Dermis microvascular lymphatic vessel endothelial cell (primary cell): ENCODE measurements around the gene CYP2E1. TPM values are rescaled to one million over a fixed set of nuclear protein-coding genes. Genes with fewer than 3 reads are reported as not detected.
"Not testable (repeated sequence)": the region's sequence is repeated elsewhere in the genome, so short reads cannot be mapped to it uniquely, and the experiment has no call there.

Experiments used
- DNase-seq, 2 donors: peaks; one replicate each; pipeline versions ENCODE4 v3.0.0 to v3.0.0-alpha.2; 2010; ENCODE audit warnings: low read depth in 2 of 2
- total RNA-seq: library from RNA; depleted of rRNA; stranded (reverse); fragments of >200 nt; gene quantifications from 2 replicates; pipeline ENCODE4 v1.2.1, GENCODE V29; 2014

The CYP2E1 gene
- total RNA-seq, 1 donor from 2014 or later = not detected

DNA sequence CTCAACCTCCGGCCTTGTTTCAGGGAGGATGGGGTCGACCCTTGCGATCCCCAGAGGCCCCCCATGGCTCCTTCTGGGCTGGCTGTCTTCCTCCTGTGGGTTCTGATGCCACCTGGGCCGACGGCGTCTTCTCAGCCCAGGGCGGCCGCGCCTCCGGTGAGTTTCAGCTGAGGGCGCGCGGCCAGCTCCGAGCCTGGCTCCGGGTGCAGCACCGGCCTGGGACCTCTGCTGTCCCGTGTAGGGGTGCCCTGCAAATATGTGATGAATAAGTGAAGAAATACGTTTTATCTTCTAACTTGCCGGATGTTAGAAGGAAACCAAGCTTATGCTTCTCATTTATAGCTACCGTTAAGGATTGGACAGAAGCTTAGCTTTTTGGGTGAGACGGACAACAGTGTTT lies 42.6 kb downstream of the CYP2E1 start:
- not testable (repeated sequence) for DNase-seq

DNA sequence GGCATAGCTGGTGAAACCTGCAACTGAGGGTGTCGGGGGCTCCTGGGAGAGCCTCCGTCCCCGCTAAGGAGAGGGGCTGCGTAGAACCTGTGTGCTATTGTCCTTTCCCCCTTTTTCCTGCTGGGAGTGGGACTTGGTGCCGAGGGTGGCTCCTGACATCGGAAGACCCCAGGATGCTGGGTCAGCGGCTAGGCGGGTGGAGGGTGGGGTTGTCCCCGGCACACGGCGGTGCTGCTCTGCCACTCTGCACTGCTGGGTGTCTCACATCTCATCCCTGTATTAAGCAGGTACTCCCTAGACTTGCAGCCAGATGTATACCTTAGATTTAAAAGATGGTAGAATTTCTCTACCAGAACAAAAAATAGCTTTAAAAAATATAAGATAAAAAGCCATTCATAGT lies 44.9 kb downstream of the CYP2E1 start:
- not testable (repeated sequence) for DNase-seq

DNA sequence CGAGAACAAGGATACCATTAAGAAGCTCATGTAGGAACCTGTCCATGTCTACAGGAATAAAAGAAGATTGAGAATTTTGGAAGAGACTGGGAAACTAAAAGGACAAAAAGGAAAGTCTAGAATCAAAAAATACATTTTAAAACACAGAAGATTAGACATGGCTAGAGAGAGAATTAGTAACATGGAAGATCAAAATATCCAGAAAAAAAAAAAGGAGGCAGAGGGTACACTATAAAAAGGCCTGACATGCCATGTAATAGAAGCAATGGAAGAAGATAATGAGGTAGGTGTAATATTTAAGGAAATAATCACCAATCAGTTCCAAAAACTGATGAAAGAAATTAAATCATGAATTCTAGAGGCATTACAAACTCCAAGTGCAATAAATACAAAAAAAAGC lies 46.3 kb downstream of the CYP2E1 start:
- DNase-seq = not testable (repeated sequence)

DNA sequence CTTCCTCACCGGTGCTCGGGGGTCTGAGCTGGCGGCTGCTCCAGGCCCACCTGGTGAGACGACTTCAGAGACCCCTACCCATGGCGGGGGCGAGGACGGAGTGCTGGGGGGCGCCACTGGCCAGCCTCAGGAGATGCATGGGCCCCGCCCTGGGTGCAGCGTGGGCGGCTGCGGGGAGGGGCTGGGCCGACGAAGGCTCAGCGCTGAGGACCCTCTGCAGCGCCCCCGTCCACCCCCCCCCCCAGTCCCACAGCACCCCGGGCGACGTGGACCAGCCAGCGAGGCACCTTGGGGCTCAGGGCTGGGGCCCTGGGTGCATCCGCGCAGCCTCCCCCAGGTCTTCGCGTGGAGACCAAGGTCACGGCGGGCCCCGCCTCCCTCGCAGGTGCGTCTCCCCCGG lies 49.9 kb downstream of the CYP2E1 start:
- not testable (repeated sequence) for DNase-seq

Other genes with a start within 250 kb of the CYP2E1 start
- gene TUBGCP2, start 218.5 kb upstream of the CYP2E1 start, total RNA-seq = 29.5 and 44.8 TPM in 2 replicates
- 21.5 and 23.7 TPM in 2 replicates for gene ZNF511, start 218.4 kb upstream of the CYP2E1 start, total RNA-seq
- not detected in 2 replicates for gene CALY, start 190.5 kb upstream of the CYP2E1 start, total RNA-seq
- gene PRAP1, start 180.0 kb upstream of the CYP2E1 start, total RNA-seq = not detected in 2 replicates
- gene FUOM, start 169.3 kb upstream of the CYP2E1 start, total RNA-seq = 23.4 and 24.0 TPM in 2 replicates
- 72.3 and 75.7 TPM in 2 replicates for gene ECHS1, start 154.0 kb upstream of the CYP2E1 start, total RNA-seq
- gene PAOX, start 148.1 kb upstream of the CYP2E1 start, total RNA-seq = 3.1 and 6.6 TPM in 2 replicates
- 37.1 and 43.2 TPM in 2 replicates for gene MTG1, start 133.2 kb upstream of the CYP2E1 start, total RNA-seq
- gene SPRN, start 102.7 kb upstream of the CYP2E1 start, total RNA-seq = not detected in 2 replicates
- 0.26 and 0.76 TPM in 2 replicates for gene SCART1, start 73.4 kb upstream of the CYP2E1 start, total RNA-seq
- under 0.01 TPM in 1 of 2 replicates, not detected in the other for gene SYCE1, start 38.2 kb downstream of the CYP2E1 start, total RNA-seq
- gene FRG2B, start 99.4 kb downstream of the CYP2E1 start, total RNA-seq = not detected in 2 replicates